AG08396 (cell line): ENCODE data around the gene GOSR2.

Experiments used
- DNase-seq: peaks from one replicate; pipeline ENCODE4 v3.0.0; 2012; ENCODE audit warnings: low spot score, mixed read lengths

Gene GOSR2

DNA sequence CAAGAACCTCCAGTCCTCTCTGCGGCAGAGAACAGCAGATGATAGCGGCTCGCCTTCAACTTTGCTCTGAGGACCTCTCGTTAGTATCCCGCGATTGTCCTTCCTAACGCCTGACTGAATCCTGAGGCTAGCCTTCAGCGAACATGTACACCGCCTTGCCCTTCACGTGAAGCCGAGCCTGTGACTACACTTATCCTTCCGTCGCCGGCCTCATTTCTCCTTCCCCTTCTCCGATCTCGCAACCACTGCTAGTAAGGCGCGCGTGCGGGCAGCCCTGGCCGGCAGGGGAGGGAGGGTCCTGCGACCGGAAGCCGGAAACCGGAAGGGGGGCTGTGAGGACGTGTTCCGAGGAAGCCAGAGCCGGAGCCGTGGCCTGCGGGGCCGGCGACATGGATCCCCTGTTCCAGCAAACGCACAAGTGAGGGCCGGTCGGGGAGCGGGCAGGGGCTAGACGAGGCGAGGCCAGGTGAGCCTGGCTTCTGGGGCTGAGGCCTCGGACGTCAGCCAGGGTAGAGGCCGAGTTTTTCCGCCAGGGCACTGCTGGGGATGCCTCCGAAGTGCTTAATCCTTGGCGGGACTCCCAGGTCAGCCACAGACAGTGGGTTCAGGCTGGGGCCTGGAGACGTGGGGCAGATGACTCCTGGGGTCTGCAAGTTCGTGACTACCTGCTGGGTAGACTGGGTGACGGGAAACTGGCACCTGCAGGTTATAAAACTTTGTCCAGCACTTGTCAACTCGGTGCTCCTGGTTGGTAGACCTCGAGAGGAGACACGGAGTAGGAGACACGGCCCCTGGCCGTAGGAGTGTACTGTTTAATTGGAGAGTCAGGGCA lies at the start of gene GOSR2:
TSS of gene GOSR2 (plus strand) at position 357 of the 832 bp plus-strand sequence. CDS start at position 390, 33 bp downstream.
- peak; percentile 95 for DNase-seq

DNA sequence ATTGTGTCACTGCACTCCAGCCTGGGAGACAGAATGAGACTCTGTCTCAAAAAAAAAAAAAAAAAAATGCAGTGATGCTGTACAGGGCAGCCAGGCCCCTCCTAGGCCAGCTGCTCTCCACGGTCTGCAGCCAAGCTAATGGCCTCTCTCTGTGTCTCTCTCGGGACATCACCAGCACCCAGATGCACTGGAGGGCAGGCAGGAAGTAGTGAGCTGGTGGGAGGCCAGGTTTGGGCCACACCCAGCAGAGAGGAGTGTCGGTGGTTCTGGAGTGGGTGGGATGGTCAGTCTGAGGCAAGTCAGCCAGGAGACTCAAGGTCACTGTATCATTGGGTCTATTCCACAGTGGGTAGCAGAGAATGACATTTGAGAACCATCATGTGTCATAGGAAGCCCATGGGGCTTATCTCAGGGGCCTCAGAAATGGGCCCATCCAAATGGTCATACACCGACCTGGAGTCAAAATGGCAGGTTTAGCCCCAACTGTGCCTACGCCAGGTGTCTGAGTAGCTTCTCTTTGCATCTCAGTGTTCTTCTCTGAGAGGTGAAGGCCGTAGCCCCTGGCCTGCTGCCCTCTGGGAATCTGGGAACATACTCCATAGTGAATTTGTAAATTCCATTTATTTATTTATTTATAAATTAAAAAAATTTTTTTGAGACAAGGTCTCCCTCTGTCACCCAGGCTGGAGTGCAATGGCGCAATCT lies 48.9 kb upstream of the GOSR2 start:
- DNase-seq: no peak

DNA sequence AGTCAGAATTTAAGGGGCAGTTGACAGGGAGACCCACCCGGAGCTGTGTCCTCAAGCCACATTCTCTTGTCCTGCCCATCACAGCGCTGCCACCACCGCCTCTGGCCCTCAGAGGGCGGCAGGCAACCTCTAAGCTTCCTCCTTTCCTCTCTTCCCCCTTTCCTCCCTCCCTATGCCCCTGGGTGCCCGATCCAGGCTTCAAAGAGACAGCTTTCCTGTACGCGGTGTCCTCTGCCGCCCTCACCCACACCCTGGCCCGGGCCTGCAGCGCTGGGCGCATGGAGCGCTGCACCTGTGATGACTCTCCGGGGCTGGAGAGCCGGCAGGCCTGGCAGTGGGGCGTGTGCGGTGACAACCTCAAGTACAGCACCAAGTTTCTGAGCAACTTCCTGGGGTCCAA lies 48.1 kb upstream of the GOSR2 start:
- DNase-seq: no peak

DNA sequence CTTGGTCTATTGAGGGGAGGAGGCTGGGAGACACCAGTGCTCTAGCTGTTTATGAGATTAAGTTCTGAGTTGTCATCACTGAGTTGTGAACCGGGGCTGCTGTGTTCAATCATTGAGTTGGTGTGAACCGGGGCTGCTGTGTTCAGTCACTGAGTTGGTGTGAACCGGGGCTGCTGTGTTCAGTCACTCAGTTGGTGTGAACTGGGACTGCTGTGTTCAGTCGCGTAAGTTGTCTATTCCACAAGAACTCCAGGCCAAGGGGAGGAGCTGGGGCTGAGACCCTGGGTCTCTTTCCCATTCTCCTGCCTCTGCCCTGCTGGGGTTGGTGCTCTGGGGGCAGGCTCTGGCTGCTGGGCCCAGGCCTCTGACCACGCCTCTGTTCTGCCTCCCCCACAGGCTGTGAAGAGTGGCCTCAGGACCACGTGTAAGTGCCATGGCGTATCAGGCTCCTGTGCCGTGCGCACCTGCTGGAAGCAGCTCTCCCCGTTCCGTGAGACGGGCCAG lies 47.1 kb upstream of the GOSR2 start:
- DNase-seq: no peak

DNA sequence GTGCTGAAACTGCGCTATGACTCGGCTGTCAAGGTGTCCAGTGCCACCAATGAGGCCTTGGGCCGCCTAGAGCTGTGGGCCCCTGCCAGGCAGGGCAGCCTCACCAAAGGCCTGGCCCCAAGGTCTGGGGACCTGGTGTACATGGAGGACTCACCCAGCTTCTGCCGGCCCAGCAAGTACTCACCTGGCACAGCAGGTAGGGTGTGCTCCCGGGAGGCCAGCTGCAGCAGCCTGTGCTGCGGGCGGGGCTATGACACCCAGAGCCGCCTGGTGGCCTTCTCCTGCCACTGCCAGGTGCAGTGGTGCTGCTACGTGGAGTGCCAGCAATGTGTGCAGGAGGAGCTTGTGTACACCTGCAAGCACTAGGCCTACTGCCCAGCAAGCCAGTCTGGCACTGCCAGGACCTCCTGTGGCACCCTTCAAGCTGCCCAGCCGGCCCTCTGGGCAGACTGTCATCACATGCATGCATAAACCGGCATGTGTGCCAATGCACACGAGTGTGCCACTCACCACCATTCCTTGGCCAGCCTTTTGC lies 46.5 kb upstream of the GOSR2 start:
- no peak for DNase-seq

- DNase-seq: no peak
Observed at GRCh38 chr17:46876926-46877325, 46.0 kb upstream of the GOSR2 start.

- DNase-seq: no peak
Observed at GRCh38 chr17:46877466-46877865, 45.5 kb upstream of the GOSR2 start.

- DNase-seq: no peak
Observed at GRCh38 chr17:46878055-46878454, 44.9 kb upstream of the GOSR2 start.

GRCh38 chr17:46879101-46879500 lies 43.9 kb upstream of the GOSR2 start:
- no peak for DNase-seq

- DNase-seq: no peak
Observed at GRCh38 chr17:46881015-46881414, 41.9 kb upstream of the GOSR2 start.

GRCh38 chr17:46882666-46883065 lies 40.3 kb upstream of the GOSR2 start:
- no peak for DNase-seq

DNA sequence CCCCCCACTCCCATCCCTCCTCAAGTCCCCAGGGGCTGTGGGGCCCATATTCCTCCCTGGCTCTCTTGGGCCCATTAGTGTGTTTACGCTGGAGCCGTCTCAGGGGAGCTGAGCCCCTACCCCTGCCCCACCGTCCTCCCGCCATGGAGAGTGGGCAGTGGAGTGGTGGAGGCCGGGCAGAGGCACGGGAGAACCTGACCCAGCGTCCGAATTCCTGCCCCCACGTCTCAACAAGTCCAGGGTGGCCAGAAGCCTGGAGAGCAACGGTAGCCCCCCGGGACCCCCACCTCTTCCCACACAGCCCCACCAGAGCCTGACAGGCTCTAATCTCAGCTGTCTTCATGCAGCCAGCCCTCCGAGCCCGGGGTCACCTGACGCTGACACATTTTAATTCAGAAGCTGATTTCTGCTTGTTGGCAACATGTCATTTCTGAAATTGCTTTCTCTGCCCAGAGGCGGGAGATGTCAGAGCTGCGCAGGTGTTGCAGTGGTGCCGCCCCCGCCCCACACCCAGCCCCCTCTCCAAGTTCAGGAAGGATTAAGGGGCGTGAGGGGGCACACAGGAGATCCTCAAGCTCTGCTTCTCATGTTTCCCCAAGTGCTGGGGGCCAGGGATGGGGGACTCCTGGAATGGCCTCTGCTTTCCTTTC lies 39.0 kb upstream of the GOSR2 start:
- DNase-seq: no peak

DNA sequence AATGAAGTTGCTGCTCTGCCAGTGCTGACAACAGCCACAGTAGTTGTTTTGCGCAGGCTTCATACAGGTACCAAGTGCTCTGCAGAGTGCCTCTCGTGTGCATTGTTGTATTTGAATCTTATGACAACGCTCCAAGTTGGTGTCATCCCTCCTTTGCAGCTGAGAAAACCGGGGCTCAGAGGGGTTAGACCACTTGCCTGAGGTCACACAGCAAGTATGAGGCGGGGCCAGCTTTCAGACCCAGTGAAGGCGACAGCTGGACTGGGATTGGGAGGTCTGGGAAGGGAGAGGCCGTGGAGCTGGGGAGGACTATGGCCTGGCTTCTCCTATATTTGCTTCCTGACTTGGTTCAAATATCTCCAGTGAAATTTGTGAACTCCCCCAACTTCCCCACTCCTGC lies 38.4 kb upstream of the GOSR2 start:
- DNase-seq: no peak

GRCh38 chr17:46885415-46886309 lies 37.3 kb upstream of the GOSR2 start:
- no peak for DNase-seq

GRCh38 chr17:46886310-46886663 lies 36.7 kb upstream of the GOSR2 start:
- no peak for DNase-seq

GRCh38 chr17:46887717-46888116 lies 35.2 kb upstream of the GOSR2 start:
- DNase-seq: no peak

GRCh38 chr17:46888727-46889126 lies 34.2 kb upstream of the GOSR2 start:
- DNase-seq: no peak

DNA sequence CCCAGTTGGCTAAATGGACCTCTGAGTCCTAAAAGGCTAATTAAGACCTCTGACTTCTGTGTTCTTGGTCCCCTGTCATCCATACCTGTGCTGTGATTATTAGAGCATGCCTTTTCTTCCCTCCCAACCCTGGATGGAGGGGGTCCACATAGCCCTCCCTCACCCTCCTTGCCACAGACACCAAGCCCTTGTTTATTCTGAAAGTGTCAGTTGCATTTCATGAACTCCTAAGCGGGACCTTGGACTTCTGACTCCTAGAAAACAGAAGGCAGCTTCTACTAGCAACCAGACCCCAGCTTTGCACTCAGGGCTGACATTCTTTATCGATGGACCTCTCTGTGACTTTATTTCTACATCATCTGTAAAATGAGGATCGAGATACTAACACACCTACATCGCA lies 33.4 kb upstream of the GOSR2 start:
- no peak for DNase-seq

DNA sequence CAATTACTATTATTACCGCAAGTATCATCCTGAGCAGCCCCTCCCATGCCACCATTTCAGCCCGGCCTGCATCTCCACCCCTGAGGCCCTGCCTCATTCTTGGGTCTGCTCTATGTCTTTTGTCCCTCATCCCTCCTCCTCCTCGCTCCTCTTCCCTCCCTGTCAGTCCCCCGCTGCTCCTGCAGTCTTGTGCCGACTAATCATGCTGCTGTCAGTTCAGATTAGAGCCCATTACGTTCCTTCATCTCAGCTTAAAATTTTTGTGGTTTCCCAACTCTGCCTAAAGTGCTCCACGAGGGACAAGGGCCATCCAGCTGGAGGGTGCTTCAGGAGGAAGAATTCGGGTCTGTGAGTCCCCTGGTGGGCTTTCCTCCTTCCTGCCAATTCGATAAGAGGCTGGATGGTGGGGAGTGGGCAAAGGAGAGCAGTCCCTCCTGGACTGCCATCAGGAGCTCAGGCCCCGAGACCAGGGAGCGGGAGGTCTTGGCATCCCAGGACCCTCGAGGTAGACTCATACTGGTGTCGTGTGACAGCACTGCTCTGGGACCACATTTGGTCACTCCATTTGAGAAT lies 32.9 kb upstream of the GOSR2 start:
- DNase-seq: no peak

GRCh38 chr17:46890638-46891037 lies 32.3 kb upstream of the GOSR2 start:
- DNase-seq: no peak

GRCh38 chr17:46892192-46892703 lies 30.7 kb upstream of the GOSR2 start:
- DNase-seq: no peak
